ENCODE data around the gene ATP8B1. TPM values are rescaled to one million over a fixed set of nuclear protein-coding genes. Genes with fewer than 3 reads are reported as not detected.

ATP8B1 gene
- total and polyA plus RNA-seq, 9 of the 15 experiments (the other 6 are each of a cell fraction or from before 2014, with no cell fraction given), result 0.01 to 0.22 (median 0.03) TPM; not detected in 3

DNA sequence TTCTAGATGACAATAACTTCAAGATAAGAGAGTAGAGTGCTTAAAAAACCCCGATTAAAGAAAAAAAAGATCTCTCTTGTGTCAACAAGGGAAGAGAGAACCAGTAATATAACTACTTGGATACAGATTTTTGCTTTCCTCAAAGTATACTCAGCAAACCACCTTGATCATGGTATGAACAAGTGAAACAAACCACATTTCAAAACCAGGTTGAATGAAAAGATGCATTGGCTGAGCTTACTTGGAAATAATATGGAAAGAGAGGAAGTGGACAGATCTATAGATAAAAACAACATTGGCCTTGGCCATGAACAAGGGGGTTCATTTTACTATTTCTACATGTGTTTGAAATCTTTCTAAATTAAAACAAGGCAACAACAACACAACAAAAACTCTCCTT lies 50.1 kb downstream of the ATP8B1 start (continued):
- TF ChIP-seq, protein P1, sequence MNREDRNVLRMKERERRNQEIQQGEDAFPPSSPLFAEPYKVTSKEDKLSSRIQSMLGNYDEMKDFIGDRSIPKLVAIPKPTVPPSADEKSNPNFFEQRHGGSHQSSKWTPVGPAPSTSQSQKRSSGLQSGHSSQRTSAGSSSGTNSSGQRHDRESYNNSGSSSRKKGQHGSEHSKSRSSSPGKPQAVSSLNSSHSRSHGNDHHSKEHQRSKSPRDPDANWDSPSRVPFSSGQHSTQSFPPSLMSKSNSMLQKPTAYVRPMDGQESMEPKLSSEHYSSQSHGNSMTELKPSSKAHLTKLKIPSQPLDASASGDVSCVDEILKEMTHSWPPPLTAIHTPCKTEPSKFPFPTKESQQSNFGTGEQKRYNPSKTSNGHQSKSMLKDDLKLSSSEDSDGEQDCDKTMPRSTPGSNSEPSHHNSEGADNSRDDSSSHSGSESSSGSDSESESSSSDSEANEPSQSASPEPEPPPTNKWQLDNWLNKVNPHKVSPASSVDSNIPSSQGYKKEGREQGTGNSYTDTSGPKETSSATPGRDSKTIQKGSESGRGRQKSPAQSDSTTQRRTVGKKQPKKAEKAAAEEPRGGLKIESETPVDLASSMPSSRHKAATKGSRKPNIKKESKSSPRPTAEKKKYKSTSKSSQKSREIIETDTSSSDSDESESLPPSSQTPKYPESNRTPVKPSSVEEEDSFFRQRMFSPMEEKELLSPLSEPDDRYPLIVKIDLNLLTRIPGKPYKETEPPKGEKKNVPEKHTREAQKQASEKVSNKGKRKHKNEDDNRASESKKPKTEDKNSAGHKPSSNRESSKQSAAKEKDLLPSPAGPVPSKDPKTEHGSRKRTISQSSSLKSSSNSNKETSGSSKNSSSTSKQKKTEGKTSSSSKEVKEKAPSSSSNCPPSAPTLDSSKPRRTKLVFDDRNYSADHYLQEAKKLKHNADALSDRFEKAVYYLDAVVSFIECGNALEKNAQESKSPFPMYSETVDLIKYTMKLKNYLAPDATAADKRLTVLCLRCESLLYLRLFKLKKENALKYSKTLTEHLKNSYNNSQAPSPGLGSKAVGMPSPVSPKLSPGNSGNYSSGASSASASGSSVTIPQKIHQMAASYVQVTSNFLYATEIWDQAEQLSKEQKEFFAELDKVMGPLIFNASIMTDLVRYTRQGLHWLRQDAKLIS (CRISPR knock-in tag; IDR thresholded peaks at IDR 0.05), result no peak

DNA sequence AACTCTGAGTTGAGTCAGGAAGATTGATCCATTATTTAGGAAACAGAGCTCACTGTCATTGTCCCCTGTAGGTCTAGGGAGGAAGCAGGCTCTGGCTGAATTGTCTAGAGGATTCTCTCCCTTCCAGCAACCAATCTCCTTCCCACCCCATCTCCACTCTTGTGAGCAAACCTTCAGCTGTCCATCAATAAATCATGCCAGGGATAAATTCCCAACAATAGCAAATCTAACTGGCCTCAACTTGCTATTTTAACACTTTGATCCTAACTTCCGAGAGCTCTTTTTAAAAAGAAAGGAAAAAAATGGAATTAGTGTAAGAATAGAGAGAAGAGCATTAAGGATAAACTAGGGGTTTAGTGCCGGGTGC lies 53.5 kb downstream of the ATP8B1 start:
- no peaks in the 10 kb centered on the region for H3K79me2 ChIP-seq (ENCODE audit: control insufficient read depth, insufficient read depth, low read length)
- ChIA-PET POLR2A (interaction anchor here (1.3 to 1.4 kb wide), 2 partner anchors 8 to 9 kb away, joined by 4 to 5 read pairs; no protein-coding TSS in a partner anchor), CTCF (ENCODE audit: low intra/inter-chr PET ratio) (no interaction called here)
- no peak overlapping the region for H2AFZ ChIP-seq (ENCODE audit: low read depth, low read length)
- DNase-seq (ENCODE audit: extremely low read depth in 1 of 4, low spot score in 3 of 4) (no peak), FAIRE-seq (no peak), ATAC-seq (no peak)
- no peaks in the 10 kb centered on the region for H3K9me3 ChIP-seq (replicated peaks; ENCODE audit: control insufficient read depth, insufficient read depth, low read depth, low read length)
- no peak overlapping the region for H3K4me2 ChIP-seq (ENCODE audit: insufficient read depth, low read length)
- H4K20me1 ChIP-seq (replicated peaks; ENCODE audit: control insufficient read depth, insufficient read depth, low read length), result no peaks in the 10 kb centered on the region
- H3K9ac ChIP-seq (ENCODE audit: insufficient read depth in 1 of 2, low read depth in 2 of 2, low read length in 2 of 2), result no peak overlapping the region
- H3K4me3 ChIP-seq, result no peak overlapping the region
- no TSS peak for BruUV-seq (replicated peaks)
- no peaks in the 10 kb centered on the region for H3K27me3 ChIP-seq (ENCODE audit: control insufficient read depth in 2 of 2, insufficient read depth in 2 of 2, low read length in 2 of 2)
- H3K9me1 ChIP-seq (ENCODE audit: control insufficient read depth, insufficient read depth, low read length), result no peaks in the 10 kb centered on the region
- WGBS (ENCODE audit: insufficient coverage, low coverage, missing lambda C conversion rate), result 60% methylated on average over 1 of the region's 2 CpGs
- no peaks in the 10 kb centered on the region; a peak in 1 of 5 replicates for H3K4me1 ChIP-seq (replicated peaks in 1 of 2; ENCODE audit: control insufficient read depth in 2 of 2, insufficient read depth in 2 of 2, low read length in 2 of 2)
- in situ Hi-C loops (cut with MboI) (no loop called here), intact Hi-C loops (cut with micrococcal nuclease) (no loop called here)
- H3K36me3 ChIP-seq (ENCODE audit: control insufficient read depth, insufficient read depth, low read length), result no peaks in the 10 kb centered on the region
- H3K27ac ChIP-seq (ENCODE audit: extremely low read depth, low read depth, low read length), result no peak overlapping the region
- TF ChIP-seq ZNF12 (CRISPR knock-in tag; IDR thresholded peaks at IDR 0.05) (no peak), TAF9B (IDR thresholded peaks at IDR 0.05; ENCODE audit: partially characterized antibody) (no peak), PYGO2 (tag; IDR thresholded peaks at IDR 0.05) (no peak), IRF2 (CRISPR knock-in tag; IDR thresholded peaks at IDR 0.05) (no peak), PHF8 (IDR thresholded peaks at IDR 0.05; ENCODE audit: borderline replicate concordance, low read length) (no peak), ZNF780A (CRISPR knock-in tag; IDR thresholded peaks at IDR 0.05) (no peak), TFAM (CRISPR knock-in tag; conservative IDR thresholded peaks at IDR 0.05) (no peak), WHSC1 (IDR thresholded peaks at IDR 0.05; ENCODE audit: low read length) (no peak), DIDO1 (tag; IDR thresholded peaks at IDR 0.05; ENCODE audit: low read depth) (no peak)
- TF ChIP-seq, protein P2, sequence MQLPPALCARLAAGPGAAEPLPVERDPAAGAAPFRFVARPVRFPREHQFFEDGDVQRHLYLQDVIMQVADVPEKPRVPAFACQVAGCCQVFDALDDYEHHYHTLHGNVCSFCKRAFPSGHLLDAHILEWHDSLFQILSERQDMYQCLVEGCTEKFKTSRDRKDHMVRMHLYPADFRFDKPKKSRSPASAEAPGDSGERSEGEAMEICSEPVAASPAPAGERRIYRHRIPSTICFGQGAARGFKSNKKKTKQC (CRISPR knock-in tag; IDR thresholded peaks at IDR 0.05), result no peak
- TF ChIP-seq, protein P3, sequence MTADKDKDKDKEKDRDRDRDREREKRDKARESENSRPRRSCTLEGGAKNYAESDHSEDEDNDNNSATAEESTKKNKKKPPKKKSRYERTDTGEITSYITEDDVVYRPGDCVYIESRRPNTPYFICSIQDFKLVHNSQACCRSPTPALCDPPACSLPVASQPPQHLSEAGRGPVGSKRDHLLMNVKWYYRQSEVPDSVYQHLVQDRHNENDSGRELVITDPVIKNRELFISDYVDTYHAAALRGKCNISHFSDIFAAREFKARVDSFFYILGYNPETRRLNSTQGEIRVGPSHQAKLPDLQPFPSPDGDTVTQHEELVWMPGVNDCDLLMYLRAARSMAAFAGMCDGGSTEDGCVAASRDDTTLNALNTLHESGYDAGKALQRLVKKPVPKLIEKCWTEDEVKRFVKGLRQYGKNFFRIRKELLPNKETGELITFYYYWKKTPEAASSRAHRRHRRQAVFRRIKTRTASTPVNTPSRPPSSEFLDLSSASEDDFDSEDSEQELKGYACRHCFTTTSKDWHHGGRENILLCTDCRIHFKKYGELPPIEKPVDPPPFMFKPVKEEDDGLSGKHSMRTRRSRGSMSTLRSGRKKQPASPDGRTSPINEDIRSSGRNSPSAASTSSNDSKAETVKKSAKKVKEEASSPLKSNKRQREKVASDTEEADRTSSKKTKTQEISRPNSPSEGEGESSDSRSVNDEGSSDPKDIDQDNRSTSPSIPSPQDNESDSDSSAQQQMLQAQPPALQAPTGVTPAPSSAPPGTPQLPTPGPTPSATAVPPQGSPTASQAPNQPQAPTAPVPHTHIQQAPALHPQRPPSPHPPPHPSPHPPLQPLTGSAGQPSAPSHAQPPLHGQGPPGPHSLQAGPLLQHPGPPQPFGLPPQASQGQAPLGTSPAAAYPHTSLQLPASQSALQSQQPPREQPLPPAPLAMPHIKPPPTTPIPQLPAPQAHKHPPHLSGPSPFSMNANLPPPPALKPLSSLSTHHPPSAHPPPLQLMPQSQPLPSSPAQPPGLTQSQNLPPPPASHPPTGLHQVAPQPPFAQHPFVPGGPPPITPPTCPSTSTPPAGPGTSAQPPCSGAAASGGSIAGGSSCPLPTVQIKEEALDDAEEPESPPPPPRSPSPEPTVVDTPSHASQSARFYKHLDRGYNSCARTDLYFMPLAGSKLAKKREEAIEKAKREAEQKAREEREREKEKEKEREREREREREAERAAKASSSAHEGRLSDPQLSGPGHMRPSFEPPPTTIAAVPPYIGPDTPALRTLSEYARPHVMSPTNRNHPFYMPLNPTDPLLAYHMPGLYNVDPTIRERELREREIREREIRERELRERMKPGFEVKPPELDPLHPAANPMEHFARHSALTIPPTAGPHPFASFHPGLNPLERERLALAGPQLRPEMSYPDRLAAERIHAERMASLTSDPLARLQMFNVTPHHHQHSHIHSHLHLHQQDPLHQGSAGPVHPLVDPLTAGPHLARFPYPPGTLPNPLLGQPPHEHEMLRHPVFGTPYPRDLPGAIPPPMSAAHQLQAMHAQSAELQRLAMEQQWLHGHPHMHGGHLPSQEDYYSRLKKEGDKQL (CRISPR knock-in tag; IDR thresholded peaks at IDR 0.05; ENCODE audit: borderline replicate concordance), result no peak
